HFFc6 (cell line): ENCODE data around the gene TTC39A. TPM values are rescaled to one million over a fixed set of nuclear protein-coding genes. Genes with fewer than 3 reads are reported as not detected.

ENCODE experiments used
- DNase-seq: peaks from one replicate; pipeline ENCODE4 v3.0.0-alpha.2; 2018
- H3K27ac Mint-ChIP-seq: 2 replicates; pipeline ENCODE4 v1.8.0; 2020; ENCODE audit warnings: mild to moderate bottlenecking, mixed read lengths
- H3K27me3 Mint-ChIP-seq: 2 replicates; pipeline ENCODE4 v1.8.0; 2021; ENCODE audit warnings: mild to moderate bottlenecking, moderate library complexity, mixed read lengths; ENCODE audit not compliant: insufficient read depth
- H3K36me3 Mint-ChIP-seq: 2 replicates; pipeline ENCODE4 v1.8.0; 2021; ENCODE audit warnings: low read depth, mixed read lengths
- H3K4me1 Mint-ChIP-seq: 2 replicates; pipeline ENCODE4 v1.8.0; 2020; ENCODE audit warnings: low read depth, mixed read lengths
- H3K4me3 Mint-ChIP-seq: 2 replicates; pipeline ENCODE4 v1.8.0; 2020; ENCODE audit warnings: mild to moderate bottlenecking, moderate library complexity, mixed read lengths
- H3K9me3 Mint-ChIP-seq: 2 replicates; pipeline ENCODE4 v1.8.0; 2020; ENCODE audit warnings: mild to moderate bottlenecking, mixed read lengths
- total RNA-seq, 6 experiments: library from RNA; stranded (reverse); fragmentation: NEBNext Ultra II Directional; extraction: Animal tissue kit (Norgen Biotek cat#: 25700); gene quantifications; 2 replicates in 1 of 6; 3 replicates in 5 of 6; pipeline ENCODE4 v1.2.3, GENCODE V29; 2021
- TF ChIP-seq, protein P1 (sequence below): fragments of 200-600 bp; sonication (generic); IDR thresholded peaks from 2 replicates; pipeline ENCODE4 v1.5.0; 2021; ENCODE audit warnings: antibody characterized with exemption, mild to moderate bottlenecking

Gene TTC39A
- total RNA-seq, 6 experiments from 2014 or later: 0.10 to 0.52 (median 0.17) TPM; not detected in 2

- Mint-ChIP-seq H3K4me1 (peaks cover 1% of the 10 kb centered on the region; the same call in 1 of the 2 replicates), H3K9me3 (no peaks in the 10 kb centered on the region), H3K27ac (no peak overlapping the region), H3K4me3 (no peak overlapping the region; the same call in 1 of the 2 replicates), H3K36me3 (0 out of 2 replicates have a peak, but pooled peaks cover 4% of the 10 kb centered on the region), H3K27me3 (no peaks in the 10 kb centered on the region)
- TF ChIP-seq, protein P1, sequence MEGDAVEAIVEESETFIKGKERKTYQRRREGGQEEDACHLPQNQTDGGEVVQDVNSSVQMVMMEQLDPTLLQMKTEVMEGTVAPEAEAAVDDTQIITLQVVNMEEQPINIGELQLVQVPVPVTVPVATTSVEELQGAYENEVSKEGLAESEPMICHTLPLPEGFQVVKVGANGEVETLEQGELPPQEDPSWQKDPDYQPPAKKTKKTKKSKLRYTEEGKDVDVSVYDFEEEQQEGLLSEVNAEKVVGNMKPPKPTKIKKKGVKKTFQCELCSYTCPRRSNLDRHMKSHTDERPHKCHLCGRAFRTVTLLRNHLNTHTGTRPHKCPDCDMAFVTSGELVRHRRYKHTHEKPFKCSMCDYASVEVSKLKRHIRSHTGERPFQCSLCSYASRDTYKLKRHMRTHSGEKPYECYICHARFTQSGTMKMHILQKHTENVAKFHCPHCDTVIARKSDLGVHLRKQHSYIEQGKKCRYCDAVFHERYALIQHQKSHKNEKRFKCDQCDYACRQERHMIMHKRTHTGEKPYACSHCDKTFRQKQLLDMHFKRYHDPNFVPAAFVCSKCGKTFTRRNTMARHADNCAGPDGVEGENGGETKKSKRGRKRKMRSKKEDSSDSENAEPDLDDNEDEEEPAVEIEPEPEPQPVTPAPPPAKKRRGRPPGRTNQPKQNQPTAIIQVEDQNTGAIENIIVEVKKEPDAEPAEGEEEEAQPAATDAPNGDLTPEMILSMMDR: no peak
- no peak for DNase-seq
Observed at GRCh38 chr1:51289676-51290488, 40.5 kb downstream of the TTC39A start.

DNA sequence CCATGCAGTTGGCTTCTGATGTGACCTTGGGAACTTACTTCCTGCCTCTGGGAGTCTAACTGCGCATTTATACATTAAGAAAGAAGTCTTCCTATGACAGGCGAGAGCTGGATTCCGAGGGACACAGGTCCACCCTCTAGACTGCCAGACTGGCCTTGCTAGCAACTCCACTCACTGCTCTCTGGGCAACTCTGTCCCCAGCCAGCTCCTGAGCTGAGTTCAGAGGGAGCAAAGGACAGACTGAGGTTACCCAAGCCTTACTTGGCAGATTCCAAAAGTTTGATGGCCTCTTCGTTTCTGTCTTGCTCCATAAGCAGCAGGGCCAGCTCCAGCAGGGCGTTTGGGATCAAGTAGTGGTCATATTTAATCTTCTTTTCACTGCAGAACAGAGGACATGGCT, 41.8 kb downstream of the TTC39A start:
- no peak for DNase-seq
- Mint-ChIP-seq H3K4me1 (peaks cover 5% of the 10 kb centered on the region; the same call in 1 of the 2 replicates), H3K9me3 (no peaks in the 10 kb centered on the region), H3K27me3 (no peaks in the 10 kb centered on the region), H3K4me3 (no peak overlapping the region), H3K27ac (no peak overlapping the region), H3K36me3 (0 out of 2 replicates have a peak, but pooled peaks cover 4% of the 10 kb centered on the region)
- TF ChIP-seq, protein P1: no peak

DNA sequence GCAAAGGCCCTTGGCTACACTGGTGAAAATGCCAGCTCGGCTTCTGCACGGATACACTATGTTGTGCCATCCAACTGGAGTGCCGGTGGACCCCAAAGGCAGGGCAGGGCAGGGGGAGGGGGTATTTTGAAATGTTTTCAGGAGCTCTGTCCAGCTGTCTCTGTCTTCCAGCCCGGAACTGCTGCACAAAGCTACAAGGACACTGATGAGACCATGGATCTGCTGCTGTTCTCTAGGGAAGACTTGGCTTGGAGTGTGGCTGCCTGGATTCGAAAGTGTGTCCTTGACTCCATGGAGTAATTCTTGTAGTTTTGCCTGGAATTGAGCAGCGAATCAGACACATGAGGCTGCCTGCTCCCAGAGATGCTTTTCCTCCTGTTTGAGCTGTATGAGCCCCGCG, 42.4 kb downstream of the TTC39A start:
- H3K4me3 Mint-ChIP-seq: no peak overlapping the region
- DNase-seq: no peak
- H3K4me1 Mint-ChIP-seq: peaks cover 5% of the 10 kb centered on the region; the same call in 1 of the 2 replicates
- H3K27me3 Mint-ChIP-seq: no peaks in the 10 kb centered on the region
- H3K36me3 Mint-ChIP-seq: 0 out of 2 replicates have a peak, but pooled peaks cover 4% of the 10 kb centered on the region
- TF ChIP-seq, protein P1: no peak
- no peak overlapping the region for H3K27ac Mint-ChIP-seq
- no peaks in the 10 kb centered on the region for H3K9me3 Mint-ChIP-seq

DNA sequence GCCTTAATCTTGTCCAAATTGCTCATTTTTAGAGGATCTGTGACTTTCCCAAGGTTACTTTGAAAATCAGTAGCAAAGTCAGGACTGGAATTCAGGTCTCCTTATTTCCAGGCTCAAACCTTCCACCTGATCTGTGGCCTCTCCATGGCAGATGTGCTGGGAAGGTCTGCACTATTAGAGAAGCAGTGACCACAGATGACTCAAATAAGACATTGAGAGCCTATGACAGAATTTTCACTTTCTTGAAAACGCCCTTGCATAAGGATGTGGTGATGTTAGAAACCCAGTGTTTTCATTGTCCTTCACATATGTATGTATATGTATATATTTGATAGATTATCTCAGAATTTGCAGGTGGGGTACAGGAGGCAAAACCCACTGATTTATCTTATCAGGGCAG, 45.3 kb downstream of the TTC39A start:
- Mint-ChIP-seq H3K27me3 (no peaks in the 10 kb centered on the region), H3K4me3 (no peak overlapping the region), H3K36me3 (0 out of 2 replicates have a peak, but pooled peaks cover 4% of the 10 kb centered on the region), H3K9me3 (no peaks in the 10 kb centered on the region), H3K27ac (no peak overlapping the region), H3K4me1 (peaks cover 5% of the 10 kb centered on the region; the same call in 1 of the 2 replicates)
- no peak for DNase-seq
- TF ChIP-seq, protein P1: no peak

- Mint-ChIP-seq H3K27ac (no peak overlapping the region), H3K36me3 (0 out of 2 replicates have a peak, but pooled peaks cover 4% of the 10 kb centered on the region), H3K27me3 (no peaks in the 10 kb centered on the region), H3K4me3 (no peak overlapping the region), H3K9me3 (no peaks in the 10 kb centered on the region), H3K4me1 (peaks cover 5% of the 10 kb centered on the region; the same call in 1 of the 2 replicates)
- no peak for DNase-seq
- TF ChIP-seq, protein P1: no peak
Observed at GRCh38 chr1:51284487-51284954, 45.8 kb downstream of the TTC39A start.
